BJ (cell line): ENCODE results near the gene ACBD7. TPM values are rescaled to one million over a fixed set of nuclear protein-coding genes. Genes with fewer than 3 reads are reported as not detected.

Experiments used
- CTCF ChIA-PET: fragments of 350-600 bp; formaldehyde crosslinking; extraction: SDS; loops from one replicate; lab custom pipeline; 2021; ENCODE audit warnings: antibody characterized with exemption, inconsistent platforms; lab: Yijun Ruan, JAX
- POLR2A ChIA-PET: fragments of 300-600 bp; sonication (Branson Sonifier 250); formaldehyde crosslinking; extraction: SDS; loops from one replicate; lab custom pipeline; 2021; ENCODE audit warnings: antibody characterized with exemption; lab: Charles Lee
- DNase-seq: peaks from one replicate; pipeline ENCODE4 v3.0.0-alpha.2; 2011; ENCODE audit warnings: low read depth
- H3K27me3 ChIP-seq: 2 replicates; pipeline ENCODE4 v1.6.0; 2011; ENCODE audit warnings: low read length; ENCODE audit not compliant: control insufficient read depth, insufficient read depth
- H3K36me3 ChIP-seq: 2 replicates; pipeline ENCODE4 v1.5.1; 2011; ENCODE audit warnings: low read length; ENCODE audit not compliant: control insufficient read depth, insufficient read depth
- H3K4me3 ChIP-seq: 2 replicates; pipeline ENCODE4 v1.5.1; 2011; ENCODE audit warnings: low read depth, mild to moderate bottlenecking, control low read depth, low read length
- polyA plus RNA-seq: library from polyadenylated mRNA; depleted of rRNA; stranded (reverse); fragments of >200 nt; gene quantifications from 2 replicates; pipeline ENCODE4 v1.2.3, GENCODE V29; 2011
- TF ChIP-seq, protein P1 (sequence below): IDR thresholded peaks from 2 replicates; pipeline ENCODE4 v1.5.1; 2011; ENCODE audit warnings: low read depth, mild to moderate bottlenecking, control low read depth, inconsistent platforms, low read length, moderate library complexity; ENCODE audit not compliant: insufficient read depth

ACBD7 gene
- polyA plus RNA-seq, 1 experiment, result 0.76 TPM

DNA sequence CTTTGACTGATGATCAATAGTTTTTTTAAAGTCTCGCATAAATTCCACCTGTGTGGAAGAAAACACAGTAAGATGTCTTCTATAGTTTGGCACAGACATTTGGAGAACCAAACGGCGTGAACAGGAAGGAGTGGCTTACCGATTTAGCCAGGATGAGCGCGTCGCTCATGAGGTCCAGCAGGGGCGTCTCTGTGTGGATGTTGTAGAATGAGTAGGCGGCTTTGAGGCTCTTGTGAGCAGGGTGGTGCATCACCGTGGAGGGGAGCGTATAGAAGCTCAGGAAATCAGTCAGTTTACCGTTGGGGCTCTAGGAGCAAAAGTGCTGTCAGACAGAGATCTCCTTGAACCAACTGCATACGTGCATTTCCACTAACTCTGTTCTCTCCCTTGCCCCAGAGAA, 24.1 kb upstream of the ACBD7 start:
- ChIA-PET POLR2A (no interaction called here), CTCF (no interaction called here)
- Histone ChIP-seq H3K27me3 (no peaks in the 10 kb centered on the region), H3K36me3 (peaks cover 3% of the 10 kb centered on the region), H3K4me3 (no peak overlapping the region)
- TF ChIP-seq, protein P1, sequence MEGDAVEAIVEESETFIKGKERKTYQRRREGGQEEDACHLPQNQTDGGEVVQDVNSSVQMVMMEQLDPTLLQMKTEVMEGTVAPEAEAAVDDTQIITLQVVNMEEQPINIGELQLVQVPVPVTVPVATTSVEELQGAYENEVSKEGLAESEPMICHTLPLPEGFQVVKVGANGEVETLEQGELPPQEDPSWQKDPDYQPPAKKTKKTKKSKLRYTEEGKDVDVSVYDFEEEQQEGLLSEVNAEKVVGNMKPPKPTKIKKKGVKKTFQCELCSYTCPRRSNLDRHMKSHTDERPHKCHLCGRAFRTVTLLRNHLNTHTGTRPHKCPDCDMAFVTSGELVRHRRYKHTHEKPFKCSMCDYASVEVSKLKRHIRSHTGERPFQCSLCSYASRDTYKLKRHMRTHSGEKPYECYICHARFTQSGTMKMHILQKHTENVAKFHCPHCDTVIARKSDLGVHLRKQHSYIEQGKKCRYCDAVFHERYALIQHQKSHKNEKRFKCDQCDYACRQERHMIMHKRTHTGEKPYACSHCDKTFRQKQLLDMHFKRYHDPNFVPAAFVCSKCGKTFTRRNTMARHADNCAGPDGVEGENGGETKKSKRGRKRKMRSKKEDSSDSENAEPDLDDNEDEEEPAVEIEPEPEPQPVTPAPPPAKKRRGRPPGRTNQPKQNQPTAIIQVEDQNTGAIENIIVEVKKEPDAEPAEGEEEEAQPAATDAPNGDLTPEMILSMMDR, result no peak
- no peak for DNase-seq

DNA sequence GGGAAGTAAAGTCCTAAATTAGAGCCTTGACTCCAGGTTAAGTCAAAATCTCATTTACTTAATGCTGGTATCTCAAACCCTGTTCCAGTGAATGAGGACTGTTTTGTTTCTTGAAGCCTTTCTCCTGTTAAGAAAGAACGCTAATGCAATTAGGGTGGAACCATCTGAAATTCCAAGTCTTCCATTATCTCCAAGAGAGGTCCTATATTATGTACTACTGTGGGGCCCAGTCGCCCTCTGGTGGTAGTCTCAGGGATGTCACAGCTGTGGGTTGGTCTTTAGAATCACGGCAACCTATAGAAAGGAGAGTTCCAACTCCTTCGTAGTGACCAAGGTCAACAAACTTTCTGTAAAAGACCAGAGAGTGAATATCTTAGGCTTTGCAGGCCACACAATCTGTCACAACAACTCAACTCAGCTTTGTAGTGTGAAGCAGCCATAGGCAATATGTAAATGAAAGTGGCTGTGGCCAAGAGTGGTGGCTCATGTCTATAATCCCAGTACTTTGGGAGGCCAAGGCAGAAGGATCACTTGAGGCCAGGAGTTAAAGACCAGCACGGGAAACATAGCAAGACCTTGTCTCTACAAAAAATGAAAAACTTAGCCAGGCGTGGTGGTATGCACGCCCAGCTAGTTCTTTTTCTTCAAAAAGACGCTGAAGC, 17.9 kb upstream of the ACBD7 start:
- no peak for DNase-seq
- POLR2A ChIA-PET, result no interaction called here
- Histone ChIP-seq H3K4me3 (no peak overlapping the region), H3K36me3 (peaks cover 8% of the 10 kb centered on the region), H3K27me3 (no peaks in the 10 kb centered on the region)
- CTCF ChIA-PET, result interaction anchor here (0.6 to 2.8 kb wide), 21 partner anchors 9 to 282 kb away, joined by 3 to 11 read pairs (median 3); partner anchors contain the start of genes CDNF, HSPA14, MSANTD7 and RPP38
- TF ChIP-seq, protein P1, result peak; percentile 89

DNA sequence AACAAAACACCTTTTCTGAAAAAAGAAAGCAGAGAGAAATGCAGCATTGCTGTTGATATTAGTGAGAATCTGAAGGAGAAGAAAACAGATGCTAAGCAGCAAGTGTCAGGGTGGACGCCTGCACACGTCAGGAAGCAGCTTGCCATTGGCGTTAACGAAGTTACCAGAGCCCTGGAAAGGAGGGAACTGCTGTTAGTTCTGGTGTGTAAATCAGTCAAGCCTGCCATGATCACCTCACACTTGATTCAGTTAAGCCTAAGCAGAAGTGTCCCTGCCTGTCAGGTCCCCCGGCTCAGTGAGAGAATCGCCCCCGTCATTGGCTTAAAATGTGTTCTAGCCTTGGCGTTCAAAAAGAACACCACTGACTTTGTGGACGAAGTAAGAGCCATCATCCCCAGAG, 14.9 kb upstream of the ACBD7 start:
- POLR2A ChIA-PET, result no interaction called here
- TF ChIP-seq, protein P1, result no peak
- no peak for DNase-seq
- CTCF ChIA-PET, result interaction anchor here (0.7 to 1.2 kb wide), 2 partner anchors 127 to 672 kb away, joined by 3 read pairs; no protein-coding TSS in a partner anchor
- no peaks in the 10 kb centered on the region for H3K27me3 ChIP-seq
- H3K36me3 ChIP-seq, result peaks cover 8% of the 10 kb centered on the region
- no peak overlapping the region for H3K4me3 ChIP-seq

- H3K4me3 ChIP-seq, result no peak overlapping the region
- ChIA-PET CTCF (no interaction called here), POLR2A (no interaction called here)
- no peak for DNase-seq
- TF ChIP-seq, protein P1, result no peak
- H3K36me3 ChIP-seq, result peaks cover 8% of the 10 kb centered on the region
- no peaks in the 10 kb centered on the region for H3K27me3 ChIP-seq
Observed at GRCh38 chr10:15099886-15100285, 11.3 kb upstream of the ACBD7 start.

GRCh38 chr10:15097011-15097812, 8.6 kb upstream of the ACBD7 start, which contains the start of gene RPP38:
RPP38 (plus strand) TSS chr10:15097355; CDS start chr10:15103315, 5,960 bp downstream.
- H3K4me3 ChIP-seq, result peak within 1 kb of the TSS; percentile 65
- POLR2A ChIA-PET, result no interaction called here
- TF ChIP-seq, protein P1, result 0 out of 2 replicates have a peak, but pooled peaks have one; percentile 3
- peak; percentile 57 for DNase-seq
- no peaks in the 10 kb centered on the region; the same call in 1 of the 2 replicates for H3K27me3 ChIP-seq
- CTCF ChIA-PET, result interaction anchor here (0.7 to 0.8 kb wide), 2 partner anchors 9 to 123 kb away, joined by 3 read pairs; no protein-coding TSS in a partner anchor
- H3K36me3 ChIP-seq, result peaks cover 4% of the 10 kb centered on the region
